Hepatic stellate cell (primary cell): ENCODE results near the gene ALG3.
"Not testable (repeated sequence)": the region's sequence is repeated elsewhere in the genome, so short reads cannot be mapped to it uniquely, and the experiment has no call there.

ENCODE experiments used
- DNase-seq: peaks from one replicate; pipeline ENCODE4 v3.0.0; 2011; ENCODE audit warnings: low spot score

ALG3 gene

DNA sequence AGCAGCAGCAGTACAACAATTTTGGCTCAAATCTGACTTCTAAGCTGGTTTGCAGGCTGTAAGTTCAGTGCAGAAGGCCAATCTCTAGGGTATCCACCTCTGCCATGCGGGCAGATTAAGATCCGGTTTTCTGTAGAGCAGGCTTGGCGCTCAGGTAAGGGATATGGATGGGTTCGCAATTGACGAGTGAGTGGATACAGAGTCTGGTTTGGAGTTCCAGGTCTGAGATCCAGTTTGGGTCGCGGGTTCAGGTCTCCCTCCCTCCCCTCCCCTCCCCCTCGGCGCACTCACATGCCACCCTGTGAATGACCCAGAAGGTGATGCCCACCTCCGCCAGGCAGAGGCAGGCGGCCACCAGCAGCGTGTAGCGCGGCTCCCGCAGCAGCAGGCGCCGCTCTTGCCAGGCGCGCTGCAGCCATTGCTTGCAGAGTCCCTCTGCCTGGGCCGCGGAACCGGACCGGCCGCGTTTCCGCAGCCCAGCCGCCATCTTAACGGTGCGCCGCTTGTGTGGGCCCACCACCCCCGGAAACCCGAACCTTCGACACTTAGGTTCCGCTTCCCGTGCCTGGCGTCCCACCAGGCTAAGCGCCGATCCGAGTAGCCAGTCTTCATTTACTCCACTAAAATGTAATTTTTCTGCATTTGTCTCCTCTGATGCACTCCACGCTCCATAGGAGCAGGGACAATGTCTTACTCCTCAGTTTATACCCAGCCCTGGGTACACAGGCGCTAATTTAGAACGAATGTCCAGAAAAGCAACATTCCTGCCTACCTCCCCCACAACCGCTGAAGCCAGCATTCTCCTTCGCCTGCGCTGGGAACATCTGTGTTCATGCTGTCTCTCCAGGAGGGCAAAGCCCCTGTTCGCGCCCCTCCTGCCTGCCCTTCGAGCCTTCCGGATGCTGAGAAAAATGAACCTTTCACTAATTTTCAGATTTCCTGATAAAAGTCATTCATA lies at the start of gene ALG3:
ALG3 (minus strand) TSS at position 509 of the 958 bp plus-strand sequence; CDS start at position 487, 22 bp downstream.
- DNase-seq = peak; percentile 87

GRCh38 chr3:184296616-184297015 lies 47.9 kb upstream of the ALG3 start:
- DNase-seq = no peak

DNA sequence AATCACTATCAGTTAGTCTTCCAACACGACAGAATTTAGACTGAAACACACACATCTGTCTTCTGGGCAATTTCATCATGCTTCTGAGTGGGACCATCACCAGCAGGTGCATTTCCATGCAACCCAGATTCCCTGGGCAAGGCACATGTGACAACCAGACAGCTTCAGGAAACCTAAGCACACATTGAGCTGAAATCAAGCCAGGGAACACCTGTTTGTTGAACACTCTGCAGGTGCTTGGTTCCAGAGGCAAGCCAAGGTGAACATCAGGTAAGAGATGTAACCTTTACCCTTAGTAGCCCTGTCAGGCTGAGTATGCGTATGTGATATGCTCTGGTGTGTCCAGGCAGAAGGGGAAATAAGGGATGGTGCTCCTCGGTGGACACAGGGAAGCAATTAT lies 47.0 kb upstream of the ALG3 start:
- no peak for DNase-seq

DNA sequence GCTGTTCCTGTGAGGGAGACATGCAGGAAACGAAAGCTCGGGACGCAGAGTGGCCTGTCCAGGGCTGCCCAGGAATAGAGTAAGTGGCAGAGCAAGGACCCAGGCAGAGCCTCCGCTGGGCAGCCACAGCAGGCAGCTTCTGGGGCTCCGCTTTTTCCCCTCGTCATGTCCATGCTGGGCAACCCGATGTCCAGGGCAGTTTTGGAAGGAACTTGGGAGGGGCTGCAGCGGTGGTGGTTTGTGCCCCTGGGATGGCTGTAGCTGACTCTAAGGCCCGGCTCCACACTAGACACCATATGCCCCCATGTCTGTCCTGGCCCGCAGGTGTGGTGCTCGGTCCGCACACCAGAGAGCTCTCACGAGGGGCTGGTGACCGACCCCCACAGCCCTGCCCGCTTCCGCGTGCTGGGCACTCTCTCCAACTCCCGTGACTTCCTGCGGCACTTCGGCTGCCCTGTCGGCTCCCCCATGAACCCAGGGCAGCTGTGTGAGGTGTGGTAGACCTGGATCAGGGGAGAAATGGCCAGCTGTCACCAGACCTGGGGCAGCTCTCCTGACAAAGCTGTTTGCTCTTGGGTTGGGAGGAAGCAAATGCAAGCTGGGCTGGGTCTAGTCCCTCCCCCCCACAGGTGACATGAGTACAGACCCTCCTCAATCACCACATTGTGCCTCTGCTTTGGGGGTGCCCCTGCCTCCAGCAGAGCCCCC lies 43.1 kb upstream of the ALG3 start:
- no peak for DNase-seq

DNA sequence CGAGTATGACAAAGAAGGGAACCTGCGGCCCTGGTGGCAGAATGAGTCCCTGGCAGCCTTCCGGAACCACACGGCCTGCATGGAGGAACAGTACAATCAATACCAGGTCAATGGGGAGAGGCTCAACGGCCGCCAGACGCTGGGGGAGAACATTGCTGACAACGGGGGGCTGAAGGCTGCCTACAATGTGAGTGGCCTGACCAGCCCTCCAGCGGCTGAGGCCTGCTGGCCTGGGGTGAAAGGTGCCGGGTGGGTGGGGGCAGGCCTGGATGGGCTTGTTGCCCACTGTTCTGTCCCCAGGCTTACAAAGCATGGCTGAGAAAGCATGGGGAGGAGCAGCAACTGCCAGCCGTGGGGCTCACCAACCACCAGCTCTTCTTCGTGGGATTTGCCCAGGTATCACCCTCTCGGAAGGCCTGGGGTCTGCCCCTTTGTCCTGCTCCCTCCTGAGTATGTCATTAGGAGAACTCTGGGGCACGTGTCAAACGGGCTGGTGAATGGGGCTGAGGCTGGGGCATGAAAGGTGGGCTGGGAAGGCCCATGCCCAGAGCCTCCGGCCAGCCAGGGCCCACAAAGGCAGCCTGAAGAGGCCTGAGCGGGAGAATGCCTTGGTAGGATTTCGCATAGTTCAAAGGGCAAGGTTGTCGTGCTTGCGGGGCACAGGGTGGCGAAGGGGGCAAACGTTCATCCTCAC lies 42.4 kb upstream of the ALG3 start:
- no peak for DNase-seq

- DNase-seq = no peak
These were observed 41.6 kb upstream of the ALG3 start for GRCh38 chr3:184290331-184290730.

GRCh38 chr3:184289426-184289938 lies 40.7 kb upstream of the ALG3 start:
- peak; percentile 68 for DNase-seq

GRCh38 chr3:184284696-184285095 lies 35.9 kb upstream of the ALG3 start:
- peak; percentile 91 for DNase-seq

- DNase-seq = no peak
These were observed 34.9 kb upstream of the ALG3 start for GRCh38 chr3:184283681-184284080.

DNA sequence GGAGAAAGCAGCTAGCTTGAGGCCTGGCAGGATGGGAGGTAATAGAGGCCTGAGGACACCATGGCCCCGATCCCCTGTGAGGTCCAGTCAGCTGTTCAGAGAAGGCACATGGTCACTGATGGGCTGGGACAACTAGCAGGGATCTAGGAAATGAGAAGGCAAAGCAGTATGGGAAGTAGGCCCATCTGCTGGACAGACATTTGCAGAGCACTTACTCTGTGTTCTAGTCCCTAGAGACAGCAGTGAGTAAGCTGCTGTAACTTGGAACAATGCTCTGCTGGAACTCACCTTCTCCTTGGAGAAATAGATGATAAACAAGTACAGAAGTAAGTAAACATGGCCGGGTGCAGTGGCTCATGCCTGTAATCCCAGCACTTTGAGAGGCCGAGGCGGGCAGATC lies 34.2 kb upstream of the ALG3 start:
- DNase-seq = no peak

DNA sequence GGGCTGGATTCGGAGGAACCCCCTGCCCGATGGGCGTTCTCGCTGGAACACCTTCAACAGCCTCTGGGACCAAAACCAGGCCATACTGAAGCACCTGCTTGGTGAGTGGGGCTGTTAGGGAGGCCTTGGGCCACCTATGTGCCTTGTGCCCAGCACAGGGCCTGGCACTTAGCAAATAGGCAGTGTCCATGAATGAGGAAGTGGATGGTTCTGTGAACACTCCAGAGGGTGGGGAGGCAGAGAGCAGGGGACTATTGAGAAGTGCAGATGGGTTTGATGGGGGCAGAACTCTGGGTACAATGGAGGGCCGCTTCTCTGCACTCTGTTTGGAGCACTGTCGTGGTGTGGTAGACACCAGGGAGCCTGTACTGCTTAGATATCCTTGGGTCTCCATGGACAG lies 28.6 kb upstream of the ALG3 start:
- no peak for DNase-seq

DNA sequence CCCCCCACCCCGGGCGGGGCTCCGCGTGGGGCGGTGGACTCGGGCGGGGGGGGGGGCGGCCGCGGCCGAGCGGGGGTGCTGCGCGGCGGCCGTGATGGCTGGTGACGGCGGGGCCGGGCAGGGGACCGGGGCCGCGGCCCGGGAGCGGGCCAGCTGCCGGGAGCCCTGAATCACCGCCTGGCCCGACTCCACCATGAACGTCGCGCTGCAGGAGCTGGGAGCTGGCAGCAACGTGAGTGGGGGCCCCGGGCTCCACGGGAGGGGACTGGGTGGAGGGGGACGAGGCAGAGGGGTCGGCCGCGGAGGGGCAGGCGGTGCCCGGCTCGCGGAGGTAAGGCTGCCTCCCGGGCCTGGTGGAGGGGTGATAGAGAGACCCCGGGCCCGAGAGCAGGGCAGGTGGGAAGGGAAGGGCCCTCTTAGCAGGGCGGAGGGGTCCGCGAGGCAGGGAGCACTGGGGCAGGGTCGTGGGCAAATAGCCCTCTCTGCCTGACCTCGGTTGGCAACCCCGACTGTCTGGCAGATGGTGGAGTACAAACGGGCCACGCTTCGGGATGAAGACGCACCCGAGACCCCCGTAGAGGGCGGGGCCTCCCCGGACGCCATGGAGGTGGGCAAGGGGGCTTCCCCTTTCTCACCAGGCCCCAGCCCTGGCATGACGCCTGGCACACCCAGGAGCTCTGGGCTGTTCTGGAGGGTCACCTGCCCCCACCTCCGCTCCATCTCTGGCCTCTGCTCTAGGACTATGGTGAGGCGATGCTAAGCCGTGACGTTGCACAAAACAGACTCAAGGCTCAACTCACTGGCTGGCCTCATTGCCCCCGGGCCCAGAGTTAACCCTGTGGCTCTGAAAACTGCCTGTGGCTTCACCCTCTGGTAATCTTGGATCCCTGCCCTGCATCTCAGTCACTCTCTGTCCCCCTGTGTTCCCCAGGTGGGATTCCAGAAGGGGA lies 27.5 kb upstream of the ALG3 start, which contains the start of gene ECE2:
ECE2 (plus strand) TSS at position 62 of the 950 bp plus-strand sequence; CDS start at position 194, 132 bp downstream.
- peak; percentile 32 for DNase-seq

DNA sequence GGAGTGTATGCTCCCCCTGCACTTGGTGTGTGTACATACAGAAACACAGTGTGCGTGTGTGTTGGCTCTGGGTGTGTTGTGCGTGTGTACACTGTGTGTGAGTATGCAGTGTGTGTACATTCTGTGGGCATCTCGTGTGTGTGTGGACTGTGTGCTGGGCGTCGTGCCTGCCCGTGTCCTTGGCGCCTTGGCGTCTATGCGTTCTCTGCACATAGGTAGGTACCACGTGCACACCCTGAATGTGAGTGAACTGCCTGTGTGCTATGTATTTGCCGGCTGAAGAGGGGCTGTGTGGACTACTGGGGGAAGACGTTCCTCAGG lies 26.6 kb upstream of the ALG3 start:
- no peak for DNase-seq

- no peak for DNase-seq
These were observed 23.5 kb upstream of the ALG3 start for GRCh38 chr3:184272269-184272668.

- DNase-seq = not testable (repeated sequence)
These were observed 18.5 kb upstream of the ALG3 start for GRCh38 chr3:184267249-184267648.

DNA sequence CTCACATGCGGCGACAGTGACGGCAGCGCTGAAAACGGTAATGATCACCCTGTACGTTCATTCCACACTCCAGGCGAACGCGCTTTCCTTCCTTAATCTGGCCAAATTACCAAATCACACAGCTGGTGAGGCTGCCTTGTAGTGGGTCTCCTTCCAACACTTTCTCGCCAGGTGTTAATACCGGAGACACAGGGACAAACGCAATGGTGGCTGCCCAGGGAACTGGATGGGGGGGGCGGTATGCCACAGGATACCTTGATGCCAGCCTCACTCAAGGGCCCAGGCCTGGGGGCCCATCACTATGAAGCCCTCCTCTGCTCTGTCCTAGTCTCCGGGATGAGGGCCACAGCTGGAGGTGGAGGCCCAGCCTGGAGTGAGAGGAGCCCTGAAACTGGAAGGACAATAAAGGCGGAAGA lies 14.0 kb upstream of the ALG3 start:
- DNase-seq = no peak

- peak; percentile 54 for DNase-seq
These were observed 13.3 kb upstream of the ALG3 start for GRCh38 chr3:184261854-184262763.

GRCh38 chr3:184261270-184261853 lies 12.6 kb upstream of the ALG3 start, which contains the start of gene CAMK2N2:
CAMK2N2 (minus strand) TSS chr3:184261553; CDS start chr3:184261285, 268 bp downstream.
- DNase-seq = peak; percentile 79

- no peak for DNase-seq
These were observed 12.0 kb upstream of the ALG3 start for GRCh38 chr3:184260724-184261269.
